HFF-Myc (cell line): ENCODE results near the gene GZF1.

ENCODE experiments used
- DNase-seq: peaks from one replicate; pipeline ENCODE4 v3.0.0-alpha.2; 2011; ENCODE audit warnings: low read depth; ENCODE audit errors: extremely low read depth
- H3K4me3 ChIP-seq: replicated peaks from 2 replicates; pipeline ENCODE4 v1.5.1; 2011; ENCODE audit warnings: low read depth, mild to moderate bottlenecking, control low read depth, low read length
- TF ChIP-seq, protein P1 (sequence below): IDR thresholded peaks from 2 replicates; pipeline ENCODE4 v1.5.1; 2012; ENCODE audit warnings: mild to moderate bottlenecking, low read depth, low read length, control low read depth; ENCODE audit errors: missing control alignments

The GZF1 gene

DNA sequence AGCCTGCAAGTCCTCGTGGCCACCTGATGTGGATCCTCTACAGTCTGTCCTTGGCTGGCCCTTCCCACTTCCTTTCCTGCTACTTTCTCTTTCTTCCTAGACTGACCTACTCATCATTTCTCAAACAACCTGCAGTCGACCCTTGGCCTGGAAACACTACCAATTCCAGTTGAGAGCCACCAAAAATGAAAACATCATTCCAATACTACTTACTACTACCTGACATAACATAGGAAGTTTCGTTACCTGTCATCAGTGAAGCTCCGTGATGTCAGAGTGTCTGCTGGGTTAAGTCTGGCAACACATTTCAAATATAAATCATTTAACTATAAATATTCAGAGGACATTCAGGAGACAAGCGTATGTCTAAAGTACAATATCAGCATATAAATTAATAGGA is 13.8 kb downstream of the GZF1 start:
- DNase-seq = no peak
- TF ChIP-seq, protein P1, sequence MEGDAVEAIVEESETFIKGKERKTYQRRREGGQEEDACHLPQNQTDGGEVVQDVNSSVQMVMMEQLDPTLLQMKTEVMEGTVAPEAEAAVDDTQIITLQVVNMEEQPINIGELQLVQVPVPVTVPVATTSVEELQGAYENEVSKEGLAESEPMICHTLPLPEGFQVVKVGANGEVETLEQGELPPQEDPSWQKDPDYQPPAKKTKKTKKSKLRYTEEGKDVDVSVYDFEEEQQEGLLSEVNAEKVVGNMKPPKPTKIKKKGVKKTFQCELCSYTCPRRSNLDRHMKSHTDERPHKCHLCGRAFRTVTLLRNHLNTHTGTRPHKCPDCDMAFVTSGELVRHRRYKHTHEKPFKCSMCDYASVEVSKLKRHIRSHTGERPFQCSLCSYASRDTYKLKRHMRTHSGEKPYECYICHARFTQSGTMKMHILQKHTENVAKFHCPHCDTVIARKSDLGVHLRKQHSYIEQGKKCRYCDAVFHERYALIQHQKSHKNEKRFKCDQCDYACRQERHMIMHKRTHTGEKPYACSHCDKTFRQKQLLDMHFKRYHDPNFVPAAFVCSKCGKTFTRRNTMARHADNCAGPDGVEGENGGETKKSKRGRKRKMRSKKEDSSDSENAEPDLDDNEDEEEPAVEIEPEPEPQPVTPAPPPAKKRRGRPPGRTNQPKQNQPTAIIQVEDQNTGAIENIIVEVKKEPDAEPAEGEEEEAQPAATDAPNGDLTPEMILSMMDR = no peak
- H3K4me3 ChIP-seq = no peak overlapping the region

DNA sequence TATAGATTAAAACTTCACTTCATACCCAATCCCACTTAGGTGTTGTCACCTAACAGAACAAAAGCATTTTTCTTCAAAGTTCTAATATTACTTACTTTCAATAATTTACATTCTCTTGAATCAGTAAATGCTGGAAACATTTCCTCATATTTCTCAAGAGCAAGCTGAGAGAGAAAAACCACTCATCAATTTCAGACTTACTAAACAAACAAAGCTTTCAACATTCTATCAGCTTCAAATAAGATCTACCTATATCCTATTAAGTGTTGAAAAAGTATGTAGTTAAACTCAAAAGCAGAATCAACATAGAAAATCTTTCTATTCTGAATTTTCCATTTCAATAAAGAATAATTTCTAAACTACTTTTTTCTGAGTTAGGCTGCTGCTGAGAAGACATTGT is 17.8 kb downstream of the GZF1 start:
- H3K4me3 ChIP-seq = no peak overlapping the region
- TF ChIP-seq, protein P1 = no peak
- DNase-seq = no peak

DNA sequence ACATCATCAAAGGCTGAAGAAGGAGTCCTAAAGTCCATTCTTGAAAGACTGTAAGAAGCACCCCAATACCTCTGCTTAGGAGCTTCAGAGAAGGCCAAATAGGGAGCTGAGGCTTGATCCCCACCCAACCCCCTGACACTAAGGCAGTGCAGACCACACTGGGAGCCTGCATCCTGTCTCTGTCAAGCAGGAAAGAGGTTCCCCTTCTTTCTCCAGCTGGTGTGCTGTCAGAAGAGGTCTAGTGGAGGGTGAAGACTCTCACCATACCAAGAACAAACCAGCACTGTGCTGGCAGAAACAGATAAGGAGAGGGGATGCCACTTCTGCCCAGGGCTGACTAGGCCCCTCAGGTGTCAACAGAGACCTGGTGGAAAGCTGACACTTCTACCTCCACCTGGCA is 19.9 kb downstream of the GZF1 start:
- no peak for DNase-seq
- H3K4me3 ChIP-seq = no peak overlapping the region
- TF ChIP-seq, protein P1 = no peak

DNA sequence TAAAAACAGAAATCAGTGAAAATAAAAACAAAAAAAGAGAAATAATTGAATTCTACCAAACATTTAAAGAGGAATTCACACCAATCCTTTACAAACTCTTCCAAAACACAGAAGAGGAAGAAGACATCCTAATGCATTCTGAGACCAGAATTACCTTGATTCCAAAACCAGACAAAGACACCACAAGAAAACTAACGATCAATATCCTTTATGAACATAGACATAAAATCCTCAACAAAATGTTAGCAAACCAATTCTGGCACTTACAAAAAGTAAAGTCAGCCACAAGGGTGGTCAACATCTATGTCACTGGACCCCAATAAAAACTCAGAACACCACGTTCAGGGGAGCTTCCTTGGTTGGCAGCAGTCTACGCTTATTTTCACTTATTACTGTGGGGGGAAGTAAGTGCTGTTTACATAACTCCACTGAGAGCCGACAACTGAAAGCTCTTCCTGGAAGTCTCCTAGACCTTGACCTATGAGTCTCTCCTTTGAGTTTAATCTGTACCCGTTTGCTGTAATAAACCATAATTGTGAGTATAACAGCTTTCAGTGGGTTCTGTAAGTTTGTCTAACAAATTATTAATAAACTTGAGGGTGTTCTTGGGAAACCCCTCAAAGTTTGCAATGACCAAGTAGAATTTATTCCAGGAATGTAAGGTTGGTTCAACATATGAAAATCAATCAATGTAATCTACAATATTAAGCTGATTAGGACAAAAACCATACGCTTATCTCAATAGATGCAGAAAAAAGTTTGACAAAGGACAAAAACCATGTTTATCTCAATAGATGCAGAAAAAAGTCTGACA is 24.5 kb downstream of the GZF1 start:
- TF ChIP-seq, protein P1 = no peak
- no peak for DNase-seq
- no peak overlapping the region for H3K4me3 ChIP-seq

DNA sequence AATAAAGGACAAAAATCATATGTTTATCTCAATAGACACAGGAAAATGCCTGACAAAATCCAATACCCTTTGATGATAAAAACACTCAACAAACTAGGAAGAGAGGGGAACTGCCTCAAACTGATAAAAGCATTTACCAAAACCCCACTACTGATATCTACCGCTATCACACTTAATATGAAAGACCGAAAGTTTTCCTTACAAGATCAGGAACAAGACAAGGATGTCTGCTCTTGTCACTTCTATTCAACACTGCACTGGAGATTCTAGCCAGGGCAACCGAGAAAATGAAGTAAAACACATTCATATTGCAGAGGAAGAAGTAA is 25.1 kb downstream of the GZF1 start:
- TF ChIP-seq, protein P1 = no peak
- DNase-seq = no peak

DNA sequence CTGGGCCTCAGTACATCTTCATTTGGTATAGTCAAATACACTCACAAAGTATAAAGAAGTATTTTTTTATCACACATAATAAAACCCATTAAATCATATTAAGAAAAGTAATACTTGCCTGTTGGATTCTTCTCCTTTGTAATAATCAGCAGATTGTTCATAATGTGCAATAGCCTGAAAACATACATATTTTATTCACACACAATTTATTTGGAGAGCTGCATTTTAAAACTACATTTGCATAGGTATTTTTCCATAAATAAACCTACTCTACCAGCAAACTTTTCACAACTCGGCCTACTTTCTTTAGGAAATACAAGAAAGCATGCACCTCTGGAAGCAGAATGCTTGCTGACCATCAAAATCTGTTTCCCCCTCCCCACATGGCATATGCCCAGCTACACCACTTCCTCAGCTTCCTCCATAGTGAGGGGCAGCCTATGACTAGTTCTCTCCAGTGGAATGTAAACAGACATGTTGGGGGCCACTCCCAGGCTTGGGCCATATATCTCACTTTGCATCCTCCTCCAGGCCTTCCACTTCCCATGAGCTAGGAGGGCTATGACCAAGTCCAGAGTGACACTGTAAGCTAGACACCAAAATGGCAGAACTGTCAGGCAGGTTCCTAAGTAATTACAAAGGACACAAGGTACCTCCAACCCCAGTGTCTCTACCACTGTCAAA is 28.3 kb downstream of the GZF1 start:
- no peak for DNase-seq
- TF ChIP-seq, protein P1 = no peak
- no peak overlapping the region for H3K4me3 ChIP-seq

More for the DNA sequence above, 25.1 kb downstream of the GZF1 start:
- H3K4me3 ChIP-seq = no peak overlapping the region
